GM12878 (cell line): ENCODE data around the gene AGRP. TPM values are rescaled to one million over a fixed set of nuclear protein-coding genes. Genes with fewer than 3 reads are reported as not detected.

Source experiments
- ATAC-seq: fragments of 200-7000 bp; cut with Tn5 transposase; 3 replicates; pipeline ENCODE4 v1.9.1; 2020; ENCODE audit warnings: mild to moderate bottlenecking, moderate library complexity
- BruUV-seq: library from RNA; stranded (reverse); fragments of 400-500 nt; replicated peaks from 2 replicates; lab custom pipeline; 2021; lab: Mats Ljungman, UMichigan
- CTCF ChIA-PET: fragments of 300-600 bp; sonication (Branson Sonifier 250); formaldehyde crosslinking; extraction: SDS; loops from one replicate; lab custom pipeline; 2021; ENCODE audit warnings: inconsistent platforms; lab: Yijun Ruan, JAX
- POLR2A ChIA-PET: fragments of 350-600 bp; formaldehyde crosslinking; extraction: SDS; loops from one replicate; lab custom pipeline; 2021; ENCODE audit warnings: inconsistent platforms; lab: Charles Lee
- RAD21 ChIA-PET: fragments of 300-600 bp; sonication (Branson Sonifier 250); formaldehyde crosslinking; loops from one replicate; lab custom pipeline; 2023; ENCODE audit warnings: antibody characterized with exemption; ENCODE audit not compliant: unreplicated experiment; lab: Charles Lee
- SMC1A ChIA-PET: fragments of 300-600 bp; sonication (Branson Sonifier 250); formaldehyde crosslinking; loops from one replicate; lab custom pipeline; 2023; ENCODE audit not compliant: unreplicated experiment, uncharacterized antibody; lab: Charles Lee
- DNase-seq: peaks from one replicate; pipeline ENCODE4 v3.0.0-alpha.2; 2011; ENCODE audit warnings: low read depth, low spot score
- FAIRE-seq: peaks from 3 replicates; lab custom pipeline; 2011; peaks lifted over from hg19 to GRCh38; lab: Jason Lieb, UNC
- H2AFZ ChIP-seq: 2 replicates; pipeline ENCODE4 v1.6.0; 2011; ENCODE audit warnings: low read depth, low read length, control low read depth; ENCODE audit not compliant: control insufficient read depth
- H3K27ac ChIP-seq: 2 replicates; pipeline ENCODE4 v1.5.1; 2011; ENCODE audit warnings: control low read depth; ENCODE audit not compliant: control insufficient read depth, insufficient read depth
- H3K27me3 ChIP-seq, 2 experiments: replicated peaks in 1 of 2; 2 replicates each; pipeline versions ENCODE4 v1.6.0 to v1.6.1; 2011; ENCODE audit warnings: low read length in 1 of 2; ENCODE audit not compliant: control insufficient read depth in 2 of 2, insufficient read depth in 2 of 2
- H3K36me3 ChIP-seq, 2 experiments: 2 replicates each; pipeline ENCODE4 v1.5.1; 2011; ENCODE audit warnings: low read length in 1 of 2; ENCODE audit not compliant: control insufficient read depth in 2 of 2, insufficient read depth in 2 of 2
- H3K4me1 ChIP-seq: 2 replicates; pipeline ENCODE4 v1.6.1; 2011; ENCODE audit warnings: mild to moderate bottlenecking, low read length, moderate library complexity, mixed read lengths; ENCODE audit not compliant: control insufficient read depth, insufficient read depth
- H3K4me2 ChIP-seq: 2 replicates; pipeline ENCODE4 v1.6.0; 2011; ENCODE audit warnings: control low read depth; ENCODE audit not compliant: control insufficient read depth, insufficient read depth
- H3K4me3 ChIP-seq: fragments of 200-600 bp; sonication (generic); 2 replicates; pipeline ENCODE4 v1.5.1; 2016
- H3K79me2 ChIP-seq: 2 replicates; pipeline ENCODE4 v1.6.0; 2011; ENCODE audit warnings: low read length; ENCODE audit not compliant: control insufficient read depth, insufficient read depth
- H3K9ac ChIP-seq: 2 replicates; pipeline ENCODE4 v1.8.0; 2011; ENCODE audit warnings: low read length, control low read depth, mixed read lengths; ENCODE audit not compliant: control insufficient read depth, insufficient read depth
- H3K9me3 ChIP-seq: replicated peaks from 3 replicates; pipeline ENCODE4 v1.5.1; 2011; ENCODE audit warnings: mild to moderate bottlenecking, low read length; ENCODE audit not compliant: control insufficient read depth, insufficient read depth
- H4K20me1 ChIP-seq: 2 replicates; pipeline ENCODE4 v1.6.0; 2011; ENCODE audit not compliant: control insufficient read depth, insufficient read depth
- BRCA1 ChIP-seq: IDR thresholded peaks from 2 replicates; pipeline ENCODE4 v1.6.1; 2011; ENCODE audit warnings: low read depth, low read length, improper control_type of control experiment
- CHD1 ChIP-seq: IDR thresholded peaks from 2 replicates; pipeline ENCODE4 v1.6.1; 2012; ENCODE audit warnings: low read depth, low read length, improper control_type of control experiment
- CHD2 ChIP-seq: IDR thresholded peaks from 2 replicates; pipeline ENCODE4 v1.6.1; 2011; ENCODE audit warnings: low read depth, low read length, improper control_type of control experiment, borderline replicate concordance
- CHD4 ChIP-seq: fragments of 200-600 bp; sonication (generic); IDR thresholded peaks from 2 replicates; pipeline ENCODE4 v1.6.1; 2016; ENCODE audit warnings: mild to moderate bottlenecking
- EZH2 ChIP-seq: IDR thresholded peaks from 2 replicates; pipeline ENCODE4 v1.6.1; 2012; ENCODE audit warnings: low read depth, mild to moderate bottlenecking, control low read depth, inconsistent platforms, low read length, borderline replicate concordance; ENCODE audit not compliant: control insufficient read depth
- HDAC2 ChIP-seq: fragments of 200-600 bp; sonication (generic); IDR thresholded peaks from 2 replicates; pipeline ENCODE4 v1.6.1; 2017
- HSF1 ChIP-seq: fragments of 150-350 bp; IDR thresholded peaks from 2 replicates; pipeline ENCODE4 v1.6.1; 2014; ENCODE audit warnings: mild to moderate bottlenecking, low read depth, low read length
- NFXL1 ChIP-seq: fragments of 450-650 bp; IDR thresholded peaks from 2 replicates; pipeline ENCODE4 v1.6.1; 2017; ENCODE audit warnings: antibody characterized with exemption, mild to moderate bottlenecking, borderline replicate concordance
- RAD21 ChIP-seq: IDR thresholded peaks from 2 replicates; pipeline ENCODE4 v1.6.1; 2011; ENCODE audit warnings: mild to moderate bottlenecking, low read depth, low read length, moderate library complexity; ENCODE audit not compliant: insufficient read depth
- RFX5 ChIP-seq: IDR thresholded peaks from 2 replicates; pipeline ENCODE4 v1.6.1; 2011; ENCODE audit warnings: low read depth, low read length, improper control_type of control experiment
- SIN3A ChIP-seq: IDR thresholded peaks from 2 replicates; pipeline ENCODE4 v1.6.1; 2012; ENCODE audit warnings: low read depth, low read length, improper control_type of control experiment
- SKIL ChIP-seq: fragments of 450-650 bp; IDR thresholded peaks from 2 replicates; pipeline ENCODE4 v1.6.1; 2017; ENCODE audit warnings: mild to moderate bottlenecking, low read depth, inconsistent platforms; ENCODE audit not compliant: poor library complexity, severe bottlenecking
- SREBF1 ChIP-seq: IDR thresholded peaks from 2 replicates; pipeline ENCODE4 v1.6.1; 2012; ENCODE audit warnings: mild to moderate bottlenecking, low read length
- TBL1XR1 ChIP-seq: IDR thresholded peaks from 2 replicates; pipeline ENCODE4 v1.6.1; 2012; ENCODE audit warnings: low read depth, low read length, improper control_type of control experiment
- YBX1 ChIP-seq: fragments of 450-650 bp; IDR thresholded peaks from 2 replicates; pipeline ENCODE4 v1.6.1; 2016; ENCODE audit warnings: antibody characterized with exemption
- ZBTB11 ChIP-seq: fragments of 450-650 bp; formaldehyde crosslinking; IDR thresholded peaks from 2 replicates; pipeline ENCODE4 v1.5.0; 2022; ENCODE audit warnings: mild to moderate bottlenecking, missing genetic modification characterization
- WGBS: methylation state at CpG from one replicate; pipeline ENCODE4 v1.1.6; 2016; ENCODE audit warnings: low lambda C conversion rate; ENCODE audit not compliant: insufficient replicate concordance, insufficient coverage; ENCODE audit errors: missing lambda C conversion rate; 5-methylcytosine and 5-hydroxymethylcytosine counted together
- in situ Hi-C: fragments of 300-500 bp; cut with MboI; formaldehyde crosslinking; loops from 9 replicates; pipeline ENCODE4 v1.14.3; 2018; ENCODE audit warnings: mixed read lengths
- intact Hi-C: fragments of 100-400 bp; cut with micrococcal nuclease; formaldehyde crosslinking; loops from one replicate; pipeline ENCODE4 v1.14.2; 2022; ENCODE audit not compliant: unreplicated experiment
- polyA plus RNA-seq, 11 experiments: library from polyadenylated mRNA; depleted of rRNA in 4 of 11; unstranded in 6 of 11; stranded (reverse) in 5 of 11; fragments of >200 nt; fragmentation: Nextera tagmentation in 4 of 11; fragmentation: Illumina TruSeq in 1 of 11; extraction: Ambion mirVana in 4 of 11; extraction: Trizol in 1 of 11; gene quantifications; 1 replicate in 1 of 11; 2 replicates in 10 of 11; pipeline versions ENCODE4 v1.2.1 to v1.2.3, GENCODE V29; 2011 to 2016; ENCODE audit warnings: inconsistent platforms in 2 of 11, missing spikeins in 2 of 11, low read depth in 1 of 11
- total RNA-seq, 4 experiments: library from RNA; depleted of rRNA in 3 of 4; stranded (reverse); fragments of >200 nt in 3 of 4; fragmentation: Illumina TruSeq in 1 of 4; extraction: Trizol in 1 of 4; gene quantifications; 2 replicates each; pipeline versions ENCODE4 v1.2.1 to v1.2.3, GENCODE V29; 2013 to 2021
- TF ChIP-seq, protein P1 (sequence below): IDR thresholded peaks from 2 replicates; pipeline ENCODE4 v1.6.1; 2011; ENCODE audit warnings: borderline replicate concordance, low read depth, mild to moderate bottlenecking, moderate library complexity, low read length; ENCODE audit not compliant: insufficient read depth, poor library complexity, severe bottlenecking

AGRP gene
- total and polyA plus RNA-seq, 10 of the 15 experiments (the other 5 are each of a cell fraction or from before 2014, with no cell fraction given), result 0.16 to 0.75 (median 0.53) TPM; not detected in 6

GRCh38 chr16:67459861-67460150 lies 23.5 kb downstream of the AGRP start:
- H3K4me2 ChIP-seq, result no peak overlapping the region
- H3K79me2 ChIP-seq, result peaks cover 4% of the 10 kb centered on the region
- no peaks in the 10 kb centered on the region for H3K4me1 ChIP-seq
- in situ Hi-C loops (no loop called here), intact Hi-C loops (no loop called here)
- ChIA-PET CTCF (interaction anchor here (1.3 kb wide), 1 partner anchor 12 kb away, joined by 4 read pairs; no protein-coding TSS in a partner anchor), POLR2A (no interaction called here), SMC1A (interaction anchor here (0.9 kb wide), 1 partner anchor 111 kb away, joined by 3 read pairs; no protein-coding TSS in a partner anchor), RAD21 (no interaction called here)
- BruUV-seq, result no TSS peak
- H2AFZ ChIP-seq, result no peak overlapping the region
- H3K4me3 ChIP-seq, result no peak overlapping the region
- no peaks in the 10 kb centered on the region for H3K27me3 ChIP-seq
- 59% methylated on average over 3 of the region's 3 CpGs for WGBS
- no peaks in the 10 kb centered on the region for H3K9me3 ChIP-seq
- DNase-seq (no peak), FAIRE-seq (no peak), ATAC-seq (no peak)
- peaks cover 16% of the 10 kb centered on the region for H4K20me1 ChIP-seq
- H3K27ac ChIP-seq, result no peak overlapping the region
- H3K9ac ChIP-seq, result no peak overlapping the region
- peaks cover 4 to 7% of the 10 kb centered on the region in 2 experiments; a peak in 3 of 4 replicates for H3K36me3 ChIP-seq
- TF ChIP-seq SIN3A, result no peak
- no peak for TF ChIP-seq HDAC2
- no peak for TF ChIP-seq YBX1
- no peak for TF ChIP-seq SKIL
- TF ChIP-seq RAD21, result no peak
- TF ChIP-seq EZH2, result no peak
- TF ChIP-seq ZBTB11 (CRISPR knock-in tag), result no peak
- no peak for TF ChIP-seq TBL1XR1
- TF ChIP-seq BRCA1, result no peak
- TF ChIP-seq CHD1, result no peak
- TF ChIP-seq RFX5, result no peak
- no peak for TF ChIP-seq CHD2
- TF ChIP-seq, protein P1, sequence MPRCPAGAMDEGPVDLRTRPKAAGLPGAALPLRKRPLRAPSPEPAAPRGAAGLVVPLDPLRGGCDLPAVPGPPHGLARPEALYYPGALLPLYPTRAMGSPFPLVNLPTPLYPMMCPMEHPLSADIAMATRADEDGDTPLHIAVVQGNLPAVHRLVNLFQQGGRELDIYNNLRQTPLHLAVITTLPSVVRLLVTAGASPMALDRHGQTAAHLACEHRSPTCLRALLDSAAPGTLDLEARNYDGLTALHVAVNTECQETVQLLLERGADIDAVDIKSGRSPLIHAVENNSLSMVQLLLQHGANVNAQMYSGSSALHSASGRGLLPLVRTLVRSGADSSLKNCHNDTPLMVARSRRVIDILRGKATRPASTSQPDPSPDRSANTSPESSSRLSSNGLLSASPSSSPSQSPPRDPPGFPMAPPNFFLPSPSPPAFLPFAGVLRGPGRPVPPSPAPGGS, result no peak
- no peak for TF ChIP-seq CHD4
- TF ChIP-seq SREBF1, result no peak
- TF ChIP-seq NFXL1, result no peak
- no peak for TF ChIP-seq HSF1
